Uterus (tissue), 4 donors: ENCODE measurements around the gene FAM89B. TPM values are rescaled to one million over a fixed set of nuclear protein-coding genes. Genes with fewer than 3 reads are reported as not detected.
"Not testable (repeated sequence)": the region's sequence is repeated elsewhere in the genome, so short reads cannot be mapped to it uniquely, and the experiment has no call there.

ENCODE experiments used
- DNase-seq, 2 donors: peaks; one replicate each; pipeline ENCODE4 v3.0.0-alpha.2; 2019 to 2020
- H3K27ac ChIP-seq, 2 donors: fragments of 200-600 bp; sonication (generic); 1 replicate in 1 of 2; 2 replicates in 1 of 2; pipeline ENCODE4 v1.5.1; 2016 to 2018
- H3K27me3 ChIP-seq, 2 donors: fragments of 200-600 bp; sonication (generic); one replicate each; pipeline ENCODE4 v1.5.1; 2018 to 2019; ENCODE audit warnings: control low read depth in 1 of 2
- H3K36me3 ChIP-seq, 2 donors: fragments of 200-600 bp; sonication (generic); one replicate each; pipeline ENCODE4 v1.5.1; 2019; ENCODE audit warnings: control low read depth in 1 of 2
- H3K4me1 ChIP-seq, 2 donors: fragments of 200-600 bp; sonication (generic); one replicate each; pipeline ENCODE4 v1.5.1; 2018 to 2019; ENCODE audit warnings: control low read depth in 1 of 2
- H3K4me3 ChIP-seq, 2 donors: fragments of 200-600 bp; sonication (generic); 1 replicate in 1 of 2; 2 replicates in 1 of 2; pipeline ENCODE4 v1.5.1; 2018 to 2019; ENCODE audit warnings: mild to moderate bottlenecking in 1 of 2
- H3K9me3 ChIP-seq, 2 donors: fragments of 200-600 bp; sonication (generic); one replicate each; pipeline ENCODE4 v1.5.1; 2019; ENCODE audit warnings: control low read depth in 1 of 2
- POLR2A ChIP-seq, 2 donors: fragments of 450-650 bp; IDR thresholded peaks; one replicate each; pipeline ENCODE4 v1.6.1; 2016; ENCODE audit warnings: antibody characterized with exemption in 2 of 2, mild to moderate bottlenecking in 1 of 2, moderate library complexity in 1 of 2
- intact Hi-C: fragments of 100-400 bp; cut with DNase I; formaldehyde crosslinking; loops from one replicate; pipeline ENCODE4 v1.15.1; 2023; ENCODE audit warnings: low total_unique reads
- total RNA-seq, 4 donors: library from RNA; depleted of rRNA in 3 of 4; stranded (reverse); fragments of >200 nt in 3 of 4; gene quantifications; one replicate each; pipeline versions ENCODE4 v1.1.0 to v1.2.4, GENCODE V29; 2014 to 2023
- TF ChIP-seq, protein P1 (sequence below), 4 experiments: fragments of 200-600 bp in 2 of 4; fragments of 450-650 bp in 2 of 4; sonication (generic) in 2 of 4; IDR thresholded peaks; one replicate each; pipeline ENCODE4 v1.5.1; 2016 to 2019; ENCODE audit warnings: antibody characterized with exemption in 4 of 4, mild to moderate bottlenecking in 2 of 4, moderate library complexity in 1 of 4
- donor health status: DM: yes; HTN: yes; CAD: no.

The FAM89B gene
- 10 to 100 TPM; 13.9 to 83.0 (median 40.8) TPM for total RNA-seq

DNA sequence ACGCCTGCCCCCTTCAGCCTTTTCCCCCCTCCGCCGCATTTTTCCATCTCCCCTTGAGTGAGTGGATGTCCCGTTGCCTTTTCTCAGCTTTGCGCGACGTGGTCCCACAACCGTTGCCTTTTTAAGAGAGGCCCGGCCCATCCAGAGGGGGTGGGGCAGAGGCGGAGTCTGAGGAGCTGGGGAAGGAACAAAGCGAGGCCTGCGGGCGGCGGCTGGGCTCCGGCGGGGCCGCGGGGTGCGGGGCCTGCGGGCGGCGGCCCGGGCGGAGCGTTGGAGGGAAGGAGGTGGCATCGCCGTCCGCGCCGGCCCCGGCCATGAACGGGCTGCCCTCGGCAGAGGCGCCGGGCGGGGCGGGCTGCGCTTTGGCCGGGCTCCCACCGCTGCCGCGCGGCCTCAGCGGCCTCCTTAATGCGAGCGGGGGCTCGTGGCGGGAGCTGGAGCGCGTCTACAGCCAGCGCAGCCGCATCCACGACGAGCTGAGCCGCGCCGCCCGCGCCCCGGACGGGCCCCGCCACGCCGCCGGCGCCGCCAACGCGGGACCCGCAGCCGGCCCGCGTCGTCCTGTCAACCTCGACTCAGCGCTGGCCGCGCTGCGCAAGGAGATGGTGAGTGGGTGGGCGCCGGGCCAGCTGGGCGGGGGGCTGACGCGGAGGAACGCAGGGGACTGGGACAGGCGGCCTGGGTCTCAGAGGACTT is at the start of gene FAM89B:
TSS of gene FAM89B (plus strand) at position 183 of the 696 bp plus-strand sequence. CDS start at position 315, 132 bp downstream.
- Histone ChIP-seq H3K9me3 (no peaks in the 10 kb centered on the region), H3K4me3 (peak within 1 kb of the TSS; percentile 44 to 70), H3K27me3 (no peaks in the 10 kb centered on the region), H3K27ac (peak within 1 kb of the TSS; percentile 84 to 92), H3K36me3 (no peaks in the 10 kb centered on the region), H3K4me1 (peaks cover 12 to 47% of the 10 kb centered on the region in 2 donors)
- intact Hi-C loops, result no loop called here
- DNase-seq, result peak; percentile 92 to 94
- TF ChIP-seq POLR2A (IDR thresholded peaks at IDR 0.05), result peak; percentile 63 to 82
- TF ChIP-seq, protein P1, sequence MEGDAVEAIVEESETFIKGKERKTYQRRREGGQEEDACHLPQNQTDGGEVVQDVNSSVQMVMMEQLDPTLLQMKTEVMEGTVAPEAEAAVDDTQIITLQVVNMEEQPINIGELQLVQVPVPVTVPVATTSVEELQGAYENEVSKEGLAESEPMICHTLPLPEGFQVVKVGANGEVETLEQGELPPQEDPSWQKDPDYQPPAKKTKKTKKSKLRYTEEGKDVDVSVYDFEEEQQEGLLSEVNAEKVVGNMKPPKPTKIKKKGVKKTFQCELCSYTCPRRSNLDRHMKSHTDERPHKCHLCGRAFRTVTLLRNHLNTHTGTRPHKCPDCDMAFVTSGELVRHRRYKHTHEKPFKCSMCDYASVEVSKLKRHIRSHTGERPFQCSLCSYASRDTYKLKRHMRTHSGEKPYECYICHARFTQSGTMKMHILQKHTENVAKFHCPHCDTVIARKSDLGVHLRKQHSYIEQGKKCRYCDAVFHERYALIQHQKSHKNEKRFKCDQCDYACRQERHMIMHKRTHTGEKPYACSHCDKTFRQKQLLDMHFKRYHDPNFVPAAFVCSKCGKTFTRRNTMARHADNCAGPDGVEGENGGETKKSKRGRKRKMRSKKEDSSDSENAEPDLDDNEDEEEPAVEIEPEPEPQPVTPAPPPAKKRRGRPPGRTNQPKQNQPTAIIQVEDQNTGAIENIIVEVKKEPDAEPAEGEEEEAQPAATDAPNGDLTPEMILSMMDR (IDR thresholded peaks at IDR 0.05), result peak in 1 of 4 experiments; percentile 2

DNA sequence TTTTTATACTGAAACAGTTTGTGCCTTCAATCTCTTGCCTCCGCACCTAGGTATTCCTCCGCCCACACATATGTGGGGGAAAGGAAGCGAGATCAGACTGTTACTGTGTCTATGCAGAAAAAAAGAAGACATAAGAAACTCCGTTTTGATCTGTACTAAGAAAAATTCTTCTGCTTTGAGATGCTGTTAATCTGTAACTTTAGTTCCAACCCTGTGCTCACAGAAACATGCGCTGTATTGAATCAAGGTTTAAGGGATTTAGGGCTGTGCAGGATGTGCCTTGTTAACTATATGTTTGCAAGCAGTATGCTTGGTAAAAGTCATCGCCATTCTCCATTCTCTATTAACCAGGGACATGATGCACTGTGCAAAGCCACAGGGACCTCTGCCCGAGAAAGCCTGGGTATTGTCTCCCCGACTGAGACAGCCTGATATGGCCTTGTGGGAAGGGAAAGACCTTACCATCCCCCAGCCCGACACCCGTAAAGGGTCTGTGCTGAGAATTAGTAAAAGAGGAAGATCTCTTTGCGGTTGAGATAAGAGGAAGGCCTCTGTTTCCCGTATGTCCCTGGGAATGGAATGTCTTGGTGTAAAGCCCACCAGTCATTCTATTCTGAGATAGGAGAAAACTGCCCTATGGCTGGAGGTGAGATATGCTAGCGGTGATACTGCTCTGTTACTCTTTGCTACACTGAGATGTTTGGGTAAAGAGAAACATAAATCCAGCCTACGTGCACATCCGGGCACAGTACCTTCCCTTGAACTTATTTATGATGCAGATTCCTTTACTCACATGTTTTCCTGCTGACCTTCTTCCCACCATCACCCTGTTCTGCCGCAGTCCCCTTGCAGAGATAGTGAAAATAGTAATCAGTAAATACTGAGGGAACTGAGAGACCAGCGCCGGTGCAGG is 49.4 kb upstream of the FAM89B start:
- intact Hi-C loops, DNase-seq: not testable (repeated sequence)

DNA sequence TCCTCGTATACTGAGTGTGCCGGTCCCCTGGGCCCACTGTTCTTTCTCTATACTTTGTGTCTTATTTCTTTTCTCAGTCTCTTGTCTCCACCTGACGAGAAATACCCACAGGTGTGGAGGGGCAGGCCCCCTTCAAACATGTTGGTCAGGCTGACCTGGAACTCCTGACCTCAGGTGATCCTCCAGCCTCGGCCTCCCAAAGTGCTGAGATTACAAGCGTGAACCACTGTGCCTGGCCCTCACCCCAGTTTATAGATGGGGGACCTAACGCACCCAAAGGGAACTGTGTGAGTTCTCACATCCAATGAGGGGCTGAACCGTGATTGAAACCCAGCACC is 48.7 kb upstream of the FAM89B start:
- peaks cover 3 to 10% of the 10 kb centered on the region in 2 donors for H3K4me1 ChIP-seq
- H3K9me3 ChIP-seq, H3K36me3 ChIP-seq, H3K4me3 ChIP-seq, DNase-seq, H3K27me3 ChIP-seq, intact Hi-C loops: not testable (repeated sequence)
- peak overlapping the region; percentile 73 to 82 for H3K27ac ChIP-seq

More for the DNA sequence above, 49.4 kb upstream of the FAM89B start:
- not testable (repeated sequence) for H3K36me3 ChIP-seq, H3K9me3 ChIP-seq, H3K27ac ChIP-seq, H3K27me3 ChIP-seq, H3K4me3 ChIP-seq
- peaks cover 3 to 10% of the 10 kb centered on the region in 2 donors for H3K4me1 ChIP-seq

DNA sequence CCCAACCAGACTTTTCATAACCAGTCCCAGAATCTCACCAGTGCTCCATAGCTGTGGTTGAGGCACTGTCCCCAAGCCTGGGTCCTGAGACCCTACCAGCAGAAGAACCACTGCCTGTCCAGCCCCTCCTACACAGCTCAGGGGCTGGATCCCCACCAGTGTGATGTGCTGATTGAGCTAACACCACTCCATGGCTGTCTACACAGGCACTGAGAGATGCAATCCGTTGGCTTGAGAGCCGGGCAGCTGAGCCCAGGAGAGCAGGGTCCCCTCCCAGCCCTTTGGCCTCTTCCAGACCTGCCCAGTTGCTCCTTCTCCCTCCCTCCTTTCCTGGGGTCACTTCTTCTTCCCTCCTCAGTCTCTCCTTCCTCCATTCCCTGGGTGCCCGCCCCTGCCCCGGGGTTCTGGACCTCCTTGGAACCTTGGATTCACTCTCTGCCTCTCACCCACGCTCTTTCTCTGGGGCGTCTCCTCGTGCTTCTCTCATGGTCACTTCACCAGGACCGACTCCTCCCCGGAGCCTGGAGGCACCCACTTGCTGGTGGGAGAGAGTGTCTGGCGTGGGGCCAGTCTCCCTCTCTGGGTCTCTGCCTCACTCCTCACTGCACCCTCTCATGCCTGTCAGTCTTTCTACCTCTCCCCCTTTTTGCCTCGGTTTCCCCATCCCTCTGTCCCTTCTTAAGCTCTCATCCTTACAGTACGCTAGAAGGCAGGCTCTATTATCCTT is 48.2 kb upstream of the FAM89B start:
- no peaks in the 10 kb centered on the region for H3K9me3 ChIP-seq

DNA sequence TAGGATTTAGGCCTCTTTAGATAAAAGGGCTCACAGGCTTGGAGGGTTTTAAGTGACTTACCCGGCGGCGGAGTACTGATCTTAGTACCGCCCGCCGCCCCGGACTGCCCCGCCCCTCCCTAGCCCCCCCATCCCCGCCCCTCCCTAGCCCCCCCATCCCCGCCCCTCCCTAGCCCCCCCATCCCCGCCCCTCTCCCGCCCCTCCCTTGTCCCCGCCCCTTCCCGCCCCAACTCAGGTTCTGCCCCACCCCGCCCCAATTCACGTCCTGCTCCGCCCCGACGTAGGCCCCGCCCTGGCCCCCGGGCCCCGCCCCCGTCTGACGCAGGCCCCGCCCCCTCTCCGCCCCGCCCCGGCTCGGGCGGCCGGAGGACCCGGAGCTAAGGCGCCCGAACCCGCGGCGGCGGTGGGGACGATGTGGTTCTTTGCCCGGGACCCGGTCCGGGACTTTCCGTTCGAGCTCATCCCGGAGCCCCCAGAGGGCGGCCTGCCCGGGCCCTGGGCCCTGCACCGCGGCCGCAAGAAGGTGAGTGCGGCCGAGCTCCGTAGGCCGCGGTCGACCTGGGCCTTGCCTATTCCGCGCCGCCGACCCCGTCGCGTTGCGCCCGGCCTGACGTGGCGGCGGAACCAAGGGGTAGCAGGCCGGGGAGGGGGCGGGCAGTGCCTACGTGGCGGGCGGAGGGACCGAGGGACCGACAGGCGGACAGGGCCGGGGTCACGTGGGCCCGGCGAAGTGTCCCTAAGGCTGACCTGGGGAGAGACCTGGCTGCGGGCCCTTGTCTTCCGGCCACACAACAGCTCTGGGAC is 47.4 kb upstream of the FAM89B start, which contains the start of gene SCYL1:
TSS of gene SCYL1 (plus strand) at position 343 of the 805 bp plus-strand sequence. CDS start at position 414, 71 bp downstream.
- Histone ChIP-seq H3K4me3 (peak within 1 kb of the TSS; percentile 75 to 81), H3K27me3 (no peaks in the 10 kb centered on the region), H3K36me3 (no peaks in the 10 kb centered on the region), H3K9me3 (no peaks in the 10 kb centered on the region), H3K4me1 (peaks cover 3 to 10% of the 10 kb centered on the region in 2 donors), H3K27ac (peak within 1 kb of the TSS; percentile 85 to 89)
- intact Hi-C loops, result no loop called here
- peak; percentile 85 to 86 for DNase-seq
- peak; percentile 9 to 74 for TF ChIP-seq POLR2A (IDR thresholded peaks at IDR 0.05)
- TF ChIP-seq, protein P1 (IDR thresholded peaks at IDR 0.05), result peak in 1 of 4 experiments; percentile 8

More for the DNA sequence above, 48.2 kb upstream of the FAM89B start:
- intact Hi-C loops, result no loop called here
- peak; percentile 70 for DNase-seq
- Histone ChIP-seq H3K36me3 (no peaks in the 10 kb centered on the region), H3K27ac (peak overlapping the region; percentile 73 to 82), H3K27me3 (no peaks in the 10 kb centered on the region), H3K4me1 (peaks cover 3 to 10% of the 10 kb centered on the region in 2 donors), H3K4me3 (peak overlapping the region in 1 of 2 donors; percentile 24)
- no peak for TF ChIP-seq POLR2A (IDR thresholded peaks at IDR 0.05)
- TF ChIP-seq, protein P1 (IDR thresholded peaks at IDR 0.05), result peak in 1 of 4 experiments; percentile 5
